Sigmoid colon (tissue), 4 donors: ENCODE measurements around the gene KCNQ1OT1.

Experiments used
- CTCF ChIP-seq, 4 experiments: fragments of 450-650 bp in 3 of 4; fragments of 200-600 bp in 1 of 4; IDR thresholded peaks; one replicate each; pipeline ENCODE4 v1.5.1; 2016 to 2019; ENCODE audit warnings: antibody characterized with exemption in 4 of 4, mild to moderate bottlenecking in 3 of 4, moderate library complexity in 2 of 4
- EP300 ChIP-seq, 4 donors: sonication (generic); formaldehyde crosslinking; IDR thresholded peaks; one replicate each; pipeline ENCODE4 v1.6.1; 2017; ENCODE audit warnings: antibody characterized with exemption in 4 of 4
- POLR2A ChIP-seq, 2 donors: fragments of 450-650 bp; IDR thresholded peaks; one replicate each; pipeline ENCODE4 v1.6.1; 2016; ENCODE audit warnings: antibody characterized with exemption in 2 of 2, mild to moderate bottlenecking in 2 of 2, moderate library complexity in 2 of 2

GRCh38 chr11:2561696-2562581 is 137.9 kb downstream of the KCNQ1OT1 start:
- TF ChIP-seq CTCF (IDR thresholded peaks at IDR 0.05) = no peak
- TF ChIP-seq POLR2A (IDR thresholded peaks at IDR 0.05) = no peak
- no peak for TF ChIP-seq EP300 (IDR thresholded peaks at IDR 0.05)
